Keratinocyte (primary cell): ENCODE results near the gene CD34. TPM values are rescaled to one million over a fixed set of nuclear protein-coding genes. Genes with fewer than 3 reads are reported as not detected.

Experiments
- DNase-seq: peaks from one replicate; pipeline ENCODE4 v3.0.0-alpha.2; 2011; ENCODE audit warnings: low read depth, missing footprints, low spot score
- FAIRE-seq: peaks from 2 replicates; lab custom pipeline; 2011; peaks lifted over from hg19 to GRCh38; lab: Jason Lieb, UNC
- H2AFZ ChIP-seq: 2 replicates; pipeline ENCODE4 v1.6.0; 2012; ENCODE audit warnings: low read length, control low read depth, inconsistent platforms; ENCODE audit not compliant: control insufficient read depth
- H3K27ac ChIP-seq: 2 replicates; pipeline ENCODE4 v1.5.1; 2011; ENCODE audit warnings: low read length; ENCODE audit not compliant: control insufficient read depth, insufficient read depth
- H3K27me3 ChIP-seq: 3 replicates; pipeline ENCODE4 v1.6.0; 2011; ENCODE audit warnings: low read length; ENCODE audit not compliant: control insufficient read depth, insufficient read depth; ENCODE audit errors: extremely low read depth
- H3K36me3 ChIP-seq, 2 experiments: 2 replicates in 1 of 2; 3 replicates in 1 of 2; pipeline ENCODE4 v1.5.1; 2011; ENCODE audit warnings: low read length in 2 of 2, mild to moderate bottlenecking in 1 of 2; ENCODE audit not compliant: control insufficient read depth in 2 of 2, insufficient read depth in 2 of 2; ENCODE audit errors: extremely low read depth in 1 of 2
- H3K4me1 ChIP-seq: 3 replicates; pipeline ENCODE4 v1.5.1; 2011; ENCODE audit warnings: low read length; ENCODE audit not compliant: control insufficient read depth, insufficient read depth; ENCODE audit errors: extremely low read depth
- H3K4me2 ChIP-seq: 3 replicates; pipeline ENCODE4 v1.6.0; 2011; ENCODE audit warnings: low read depth, low read length; ENCODE audit not compliant: control insufficient read depth, insufficient read depth; ENCODE audit errors: extremely low read depth
- H3K4me3 ChIP-seq, 3 experiments: fragments of 200-600 bp in 1 of 3; sonication (generic) in 1 of 3; 2 replicates in 2 of 3; 3 replicates in 1 of 3; pipeline ENCODE4 v1.5.1; 2011 to 2016; ENCODE audit warnings: low read length in 3 of 3, mild to moderate bottlenecking in 3 of 3, control low read depth in 2 of 3, inconsistent platforms in 1 of 3, low read depth in 1 of 3, mixed read lengths in 1 of 3, mixed run types in 1 of 3, moderate library complexity in 1 of 3; ENCODE audit not compliant: control insufficient read depth in 2 of 3, insufficient read depth in 2 of 3; ENCODE audit errors: extremely low read depth in 1 of 3
- H3K79me2 ChIP-seq: 2 replicates; pipeline ENCODE4 v1.6.0; 2012; ENCODE audit warnings: low read length; ENCODE audit not compliant: control insufficient read depth, insufficient read depth
- H3K9ac ChIP-seq: 3 replicates; pipeline ENCODE4 v1.6.0; 2011; ENCODE audit warnings: low read length; ENCODE audit not compliant: control insufficient read depth, insufficient read depth; ENCODE audit errors: extremely low read depth
- H3K9me1 ChIP-seq: 3 replicates; pipeline ENCODE4 v1.6.0; 2011; ENCODE audit warnings: low read length; ENCODE audit not compliant: control insufficient read depth, insufficient read depth; ENCODE audit errors: extremely low read depth
- H3K9me3 ChIP-seq: 2 replicates; pipeline ENCODE4 v1.5.1; 2012; ENCODE audit warnings: low read depth, low read length; ENCODE audit not compliant: control insufficient read depth
- H4K20me1 ChIP-seq: 3 replicates; pipeline ENCODE4 v1.6.0; 2011; ENCODE audit warnings: low read length; ENCODE audit not compliant: control insufficient read depth, insufficient read depth; ENCODE audit errors: extremely low read depth
- CTCF ChIP-seq, 3 experiments: IDR thresholded peaks in 1 of 3; conservative IDR thresholded peaks in 1 of 3; optimal IDR thresholded peaks in 1 of 3; 2 replicates in 2 of 3; 3 replicates in 1 of 3; pipeline versions ENCODE3 to v1.5.1; 2011; ENCODE audit warnings: low read length in 3 of 3, mild to moderate bottlenecking in 3 of 3, moderate library complexity in 2 of 3, control low read depth in 1 of 3, inconsistent platforms in 1 of 3; ENCODE audit not compliant: insufficient read depth in 2 of 3; ENCODE audit errors: extremely low read depth in 1 of 3
- EZH2 ChIP-seq: IDR thresholded peaks from one replicate; pipeline ENCODE4 v1.6.1; 2012; ENCODE audit warnings: inconsistent platforms, mild to moderate bottlenecking, low read length, moderate library complexity
- dilution Hi-C: fragments of 300-500 bp; cut with MboI; formaldehyde crosslinking; loops from one replicate; pipeline ENCODE4 v1.7.0; 2020; ENCODE audit warnings: low sequenced_read_pairs; ENCODE audit not compliant: extremely low pct_ligation_motif_present
- polyA plus RNA-seq, 5 experiments: library from polyadenylated mRNA; depleted of rRNA in 3 of 5; stranded (reverse) in 3 of 5; stranded (forward) in 1 of 5; unstranded in 1 of 5; fragments of >200 nt; gene quantifications; 1 replicate in 1 of 5; 2 replicates in 3 of 5; 3 replicates in 1 of 5; pipeline versions ENCODE4 v1.2.1 to v1.2.3, GENCODE V29; 2011 to 2012; ENCODE audit warnings: missing spikeins in 2 of 5, low read depth in 1 of 5, low replicate concordance in 1 of 5

CD34 gene
- polyA plus RNA-seq, 1 donor (not counting 4 experiments of a cell fraction or from before 2014, with no cell fraction given): 0.03 TPM

GRCh38 chr1:207904391-207904790, 6.5 kb downstream of the CD34 start:
- Histone ChIP-seq H3K79me2 (no peaks in the 10 kb centered on the region), H3K27ac (no peak overlapping the region), H3K4me1 (no peaks in the 10 kb centered on the region), H3K9ac (no peak overlapping the region), H4K20me1 (no peaks in the 10 kb centered on the region), H3K4me2 (no peak overlapping the region), H3K27me3 (no peaks in the 10 kb centered on the region), H3K4me3 (no peak overlapping the region), H2AFZ (no peak overlapping the region), H3K9me3 (no peaks in the 10 kb centered on the region), H3K9me1 (no peaks in the 10 kb centered on the region), H3K36me3 (no peaks in the 10 kb centered on the region)
- TF ChIP-seq EZH2: no peak
- TF ChIP-seq CTCF (optimal IDR thresholded peaks at IDR 0.05 in 1 of 3, IDR thresholded peaks at IDR 0.05 in 1 of 3, conservative IDR thresholded peaks at IDR 0.05 in 1 of 3; ENCODE audit: extremely low read depth in 1 of 3, insufficient read depth in 2 of 3, low read length in 3 of 3): no peak
- no peak for DNase-seq
- dilution Hi-C loops: no loop called here
- FAIRE-seq: no peak

GRCh38 chr1:207903767-207904166, 7.2 kb downstream of the CD34 start:
- Histone ChIP-seq H3K4me3 (no peak overlapping the region), H4K20me1 (no peaks in the 10 kb centered on the region), H3K36me3 (no peaks in the 10 kb centered on the region), H3K9me3 (no peaks in the 10 kb centered on the region), H3K4me1 (no peaks in the 10 kb centered on the region), H3K27me3 (no peaks in the 10 kb centered on the region), H3K27ac (no peak overlapping the region), H2AFZ (no peak overlapping the region), H3K9ac (no peak overlapping the region), H3K79me2 (no peaks in the 10 kb centered on the region), H3K9me1 (no peaks in the 10 kb centered on the region), H3K4me2 (no peak overlapping the region)
- dilution Hi-C loops: no loop called here
- TF ChIP-seq CTCF (optimal IDR thresholded peaks at IDR 0.05 in 1 of 3, IDR thresholded peaks at IDR 0.05 in 1 of 3, conservative IDR thresholded peaks at IDR 0.05 in 1 of 3; ENCODE audit: extremely low read depth in 1 of 3, insufficient read depth in 2 of 3, low read length in 3 of 3): no peak
- TF ChIP-seq EZH2: no peak
- no peak for DNase-seq
- FAIRE-seq: no peak
